DOHH2 (cell line): Measurements from ENCODE around the gene RABGAP1L.

Experiments used
- H3F3A ChIP-seq: fragments of 200-600 bp; sonication (generic), shearing (Covaris generic); 2 replicates; pipeline ENCODE4 v1.6.0; 2016; ENCODE audit warnings: antibody characterized with exemption, mild to moderate bottlenecking; ENCODE audit not compliant: control insufficient read depth, insufficient read depth
- H3K27ac ChIP-seq: fragments of 200-600 bp; sonication (generic); 2 replicates; pipeline ENCODE4 v1.5.1; 2014; ENCODE audit warnings: low read depth, mild to moderate bottlenecking, low read length, moderate library complexity
- H3K27me3 ChIP-seq: fragments of 200-600 bp; sonication (generic); 2 replicates; pipeline ENCODE4 v1.6.1; 2014; ENCODE audit warnings: mild to moderate bottlenecking, low read length, mixed read lengths; ENCODE audit not compliant: control insufficient read depth
- H3K36me3 ChIP-seq: fragments of 200-600 bp; sonication (generic); 2 replicates; pipeline ENCODE4 v1.6.1; 2014; ENCODE audit warnings: mild to moderate bottlenecking, low read length, moderate library complexity, mixed read lengths; ENCODE audit not compliant: control insufficient read depth
- H3K4me1 ChIP-seq: fragments of 200-600 bp; sonication (generic); 2 replicates; pipeline ENCODE4 v1.6.1; 2014; ENCODE audit warnings: mild to moderate bottlenecking, low read length, mixed read lengths; ENCODE audit not compliant: control insufficient read depth
- H3K4me2 ChIP-seq: fragments of 200-600 bp; sonication (generic); 2 replicates; pipeline ENCODE4 v1.6.0; 2014; ENCODE audit warnings: mild to moderate bottlenecking, low read length, moderate library complexity
- H3K4me3 ChIP-seq: fragments of 200-600 bp; sonication (generic); 2 replicates; pipeline ENCODE4 v1.5.1; 2014; ENCODE audit warnings: mild to moderate bottlenecking, low read length, mixed read lengths
- H3K79me2 ChIP-seq: fragments of 200-600 bp; sonication (generic); 2 replicates; pipeline ENCODE4 v1.6.1; 2014; ENCODE audit warnings: mild to moderate bottlenecking, low read length, mixed read lengths; ENCODE audit not compliant: control insufficient read depth
- H3K9me2 ChIP-seq: fragments of 200-600 bp; sonication (generic); replicated peaks from 2 replicates; pipeline ENCODE4 v1.6.1; 2014; ENCODE audit warnings: mild to moderate bottlenecking, low read length, mixed read lengths; ENCODE audit not compliant: control insufficient read depth
- H3K9me3 ChIP-seq: fragments of 200-600 bp; sonication (generic); 2 replicates; pipeline ENCODE4 v1.6.1; 2014; ENCODE audit warnings: antibody characterized with exemption, low read length, mixed read lengths; ENCODE audit not compliant: control insufficient read depth, insufficient read depth
- H4K20me1 ChIP-seq: fragments of 200-600 bp; sonication (generic); 2 replicates; pipeline ENCODE4 v1.6.0; 2014; ENCODE audit warnings: low read depth, mild to moderate bottlenecking, antibody characterized with exemption, low read length, moderate library complexity; ENCODE audit not compliant: control insufficient read depth, insufficient read depth
- EZH2phosphoT487 ChIP-seq: fragments of 200-600 bp; sonication (generic); IDR thresholded peaks from 2 replicates; pipeline ENCODE4 v1.6.1; 2017; ENCODE audit warnings: borderline replicate concordance, mild to moderate bottlenecking, antibody characterized with exemption, low read length, moderate library complexity, mixed read lengths
- TF ChIP-seq, protein P1 (sequence below): fragments of 200-600 bp; sonication (generic); IDR thresholded peaks from one replicate; pipeline ENCODE4 v1.5.1; 2014; ENCODE audit warnings: antibody characterized with exemption, mild to moderate bottlenecking, low read depth, low read length; ENCODE audit not compliant: poor library complexity, severe bottlenecking

RABGAP1L gene

DNA sequence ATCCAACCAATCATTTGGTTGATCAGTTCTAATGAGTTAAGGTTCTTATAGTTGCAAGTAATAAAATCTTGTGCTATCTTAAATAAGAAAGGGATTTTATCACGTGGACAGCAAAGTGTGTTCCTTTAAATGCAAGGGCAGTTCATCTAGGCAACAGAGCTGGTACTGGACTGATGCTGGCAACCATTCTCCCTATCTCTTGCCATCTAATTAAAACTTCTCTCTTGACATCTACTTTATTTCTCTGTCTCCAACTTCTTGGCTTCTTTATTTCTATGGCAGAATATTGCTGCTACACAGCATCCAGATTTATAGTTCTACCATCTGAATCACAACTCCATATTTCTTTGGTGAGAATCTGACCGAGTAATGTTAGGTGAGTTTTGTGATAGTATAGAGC lies 725.2 kb downstream of the RABGAP1L start:
- Histone ChIP-seq H3K36me3 (peaks cover 37% of the 10 kb centered on the region), H4K20me1 (no peaks in the 10 kb centered on the region), H3K9me2 (no peaks in the 10 kb centered on the region)

DNA sequence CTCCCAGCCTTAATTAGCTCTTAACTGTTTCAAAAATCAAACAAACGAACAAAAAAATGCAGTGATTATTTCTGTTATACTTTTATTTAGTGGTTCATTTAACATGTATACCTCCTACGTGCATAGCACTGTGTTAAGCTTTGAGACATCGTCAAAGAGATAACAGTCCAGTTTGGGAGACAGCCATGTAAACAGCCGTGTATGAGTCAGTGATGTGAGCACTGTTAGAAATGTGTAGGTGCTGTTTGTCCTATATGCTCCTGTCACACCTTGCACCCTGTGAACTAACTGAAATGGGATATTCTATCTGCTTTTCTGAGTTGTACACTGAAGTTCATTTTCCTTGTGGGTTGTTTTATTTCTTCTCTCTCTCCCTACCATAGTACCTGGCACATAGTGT lies 730.7 kb downstream of the RABGAP1L start:
- Histone ChIP-seq H3F3A (0 out of 2 replicates have a peak, but pooled peaks cover 5% of the 10 kb centered on the region), H3K4me3 (no peak overlapping the region), H3K36me3 (peaks cover 29% of the 10 kb centered on the region), H3K27me3 (no peaks in the 10 kb centered on the region), H3K4me1 (no peaks in the 10 kb centered on the region), H3K4me2 (no peak overlapping the region), H3K9me3 (no peaks in the 10 kb centered on the region), H3K9me2 (no peaks in the 10 kb centered on the region), H3K27ac (no peak overlapping the region), H4K20me1 (no peaks in the 10 kb centered on the region), H3K79me2 (peaks cover 4% of the 10 kb centered on the region; the same call in 1 of the 2 replicates)
- no peak for TF ChIP-seq EZH2phosphoT487
- TF ChIP-seq, protein P1, sequence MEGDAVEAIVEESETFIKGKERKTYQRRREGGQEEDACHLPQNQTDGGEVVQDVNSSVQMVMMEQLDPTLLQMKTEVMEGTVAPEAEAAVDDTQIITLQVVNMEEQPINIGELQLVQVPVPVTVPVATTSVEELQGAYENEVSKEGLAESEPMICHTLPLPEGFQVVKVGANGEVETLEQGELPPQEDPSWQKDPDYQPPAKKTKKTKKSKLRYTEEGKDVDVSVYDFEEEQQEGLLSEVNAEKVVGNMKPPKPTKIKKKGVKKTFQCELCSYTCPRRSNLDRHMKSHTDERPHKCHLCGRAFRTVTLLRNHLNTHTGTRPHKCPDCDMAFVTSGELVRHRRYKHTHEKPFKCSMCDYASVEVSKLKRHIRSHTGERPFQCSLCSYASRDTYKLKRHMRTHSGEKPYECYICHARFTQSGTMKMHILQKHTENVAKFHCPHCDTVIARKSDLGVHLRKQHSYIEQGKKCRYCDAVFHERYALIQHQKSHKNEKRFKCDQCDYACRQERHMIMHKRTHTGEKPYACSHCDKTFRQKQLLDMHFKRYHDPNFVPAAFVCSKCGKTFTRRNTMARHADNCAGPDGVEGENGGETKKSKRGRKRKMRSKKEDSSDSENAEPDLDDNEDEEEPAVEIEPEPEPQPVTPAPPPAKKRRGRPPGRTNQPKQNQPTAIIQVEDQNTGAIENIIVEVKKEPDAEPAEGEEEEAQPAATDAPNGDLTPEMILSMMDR = no peak

More for the DNA sequence above, 725.2 kb downstream of the RABGAP1L start:
- no peaks in the 10 kb centered on the region for H3K9me3 ChIP-seq
- H3K27ac ChIP-seq = no peak overlapping the region
- H3F3A ChIP-seq = 0 out of 2 replicates have a peak, but pooled peaks cover 2% of the 10 kb centered on the region
- no peak overlapping the region for H3K4me2 ChIP-seq
- H3K4me1 ChIP-seq = peaks cover 8% of the 10 kb centered on the region; the same call in 1 of the 2 replicates
- TF ChIP-seq, protein P1 = no peak
- TF ChIP-seq EZH2phosphoT487 = no peak
- H3K27me3 ChIP-seq = no peaks in the 10 kb centered on the region
- no peak overlapping the region for H3K4me3 ChIP-seq
- H3K79me2 ChIP-seq = 0 out of 2 replicates have a peak, but pooled peaks cover 6% of the 10 kb centered on the region

DNA sequence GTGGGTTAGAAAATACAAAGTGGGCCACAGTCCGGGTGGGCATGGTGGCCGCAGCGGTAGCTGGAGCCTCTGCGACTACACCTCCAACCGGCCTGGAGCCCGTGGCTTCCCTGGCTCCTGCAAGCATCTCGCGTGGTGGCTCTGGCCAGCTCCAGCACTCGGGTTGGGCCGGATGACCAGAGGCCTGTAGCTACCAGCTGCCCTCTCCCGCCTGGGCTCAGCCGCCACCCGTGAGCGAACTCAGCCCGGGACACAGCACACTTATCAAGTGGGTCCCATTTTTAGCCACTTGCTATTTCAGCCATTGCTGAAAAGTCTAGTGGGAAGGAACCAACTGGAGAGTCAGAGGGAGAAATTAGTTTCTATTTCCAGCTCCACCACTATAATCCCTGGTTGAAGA lies 732.7 kb downstream of the RABGAP1L start:
- no peak for TF ChIP-seq EZH2phosphoT487
- TF ChIP-seq, protein P1 = no peak
- peaks cover 25% of the 10 kb centered on the region for H3K36me3 ChIP-seq
- no peaks in the 10 kb centered on the region for H3K9me2 ChIP-seq
- no peaks in the 10 kb centered on the region for H3K4me1 ChIP-seq
- no peak overlapping the region for H3K4me3 ChIP-seq
- no peak overlapping the region for H3K27ac ChIP-seq
- H3K4me2 ChIP-seq = no peak overlapping the region
- H3K79me2 ChIP-seq = peaks cover 4% of the 10 kb centered on the region; the same call in 1 of the 2 replicates
- H3K27me3 ChIP-seq = no peaks in the 10 kb centered on the region
- H3K9me3 ChIP-seq = no peaks in the 10 kb centered on the region
- 0 out of 2 replicates have a peak, but pooled peaks cover 5% of the 10 kb centered on the region for H3F3A ChIP-seq
- no peaks in the 10 kb centered on the region for H4K20me1 ChIP-seq
